Right ventricle myocardium superior (tissue), 1 donor: ENCODE data around the gene C16orf87. TPM values are rescaled to one million over a fixed set of nuclear protein-coding genes. Genes with fewer than 3 reads are reported as not detected.

Source experiments
- ATAC-seq: fragments of 200-7000 bp; cut with Tn5 transposase; one replicate; pipeline ENCODE4 v1.9.1; 2020; ENCODE audit warnings: mild to moderate bottlenecking; ENCODE audit not compliant: poor library complexity
- DNase-seq: peaks from one replicate; pipeline ENCODE4 v3.0.0-alpha.2; 2020
- intact Hi-C: fragments of 100-400 bp; cut with DNase I; formaldehyde crosslinking; loops from one replicate; pipeline ENCODE4 v1.11.2; 2022
- total RNA-seq: library from RNA; stranded (reverse); fragmentation: NEBNext Ultra II Directional; extraction: Animal tissue kit (Norgen Biotek cat#: 25700); gene quantifications from one replicate; pipeline ENCODE4 v1.2.1, GENCODE V29; 2021
- donor health status: DM: no; HTN: yes; CAD: no; lungs with severe emphysema.

C16orf87 gene
- total RNA-seq, 1 donor from 2014 or later = 12.9 TPM

DNA sequence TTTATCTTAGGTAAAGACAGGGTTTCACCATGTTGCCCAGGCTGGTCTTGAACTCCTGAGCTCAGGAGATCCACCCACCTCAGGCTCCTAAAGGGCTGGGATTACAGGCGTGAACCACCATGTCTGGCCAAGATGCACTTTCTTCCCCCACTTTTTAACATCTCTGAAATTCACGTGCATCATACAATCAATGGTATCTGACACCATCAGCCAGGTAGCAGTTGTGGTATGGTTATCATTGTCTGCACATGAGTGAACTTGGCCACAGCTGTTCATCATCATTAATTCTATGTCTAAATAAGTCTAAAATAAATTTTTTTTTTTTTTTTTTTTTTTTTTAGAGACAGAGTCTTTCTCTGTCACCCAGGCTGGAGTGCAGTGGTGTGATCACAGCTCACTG lies 48.7 kb downstream of the C16orf87 start:
- no peak for DNase-seq
- intact Hi-C loops = no loop called here
- no peak for ATAC-seq

GRCh38 chr16:46777804-46778203 lies 53.2 kb downstream of the C16orf87 start:
- intact Hi-C loops = no loop called here
- no peak for ATAC-seq
- no peak for DNase-seq

DNA sequence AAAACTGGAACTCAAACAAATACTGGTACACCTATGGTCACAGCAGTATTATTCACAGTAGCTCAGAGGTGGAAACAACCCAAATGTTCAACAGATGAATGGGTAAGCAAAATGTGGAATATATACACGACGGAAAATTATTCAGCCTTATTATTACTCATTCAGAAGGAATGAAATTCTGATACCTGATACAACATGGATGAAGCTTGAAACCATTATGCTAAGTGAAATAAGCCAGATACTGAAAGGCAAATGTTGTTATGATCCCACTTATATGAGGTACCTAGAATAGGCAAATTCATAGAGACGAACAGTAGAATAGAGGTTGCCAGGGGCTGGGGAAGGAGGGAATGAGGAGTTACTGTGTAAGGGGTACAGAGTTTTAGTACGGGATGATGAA lies 55.8 kb downstream of the C16orf87 start:
- ATAC-seq (no peak), DNase-seq (no peak)
- intact Hi-C loops = no loop called here

DNA sequence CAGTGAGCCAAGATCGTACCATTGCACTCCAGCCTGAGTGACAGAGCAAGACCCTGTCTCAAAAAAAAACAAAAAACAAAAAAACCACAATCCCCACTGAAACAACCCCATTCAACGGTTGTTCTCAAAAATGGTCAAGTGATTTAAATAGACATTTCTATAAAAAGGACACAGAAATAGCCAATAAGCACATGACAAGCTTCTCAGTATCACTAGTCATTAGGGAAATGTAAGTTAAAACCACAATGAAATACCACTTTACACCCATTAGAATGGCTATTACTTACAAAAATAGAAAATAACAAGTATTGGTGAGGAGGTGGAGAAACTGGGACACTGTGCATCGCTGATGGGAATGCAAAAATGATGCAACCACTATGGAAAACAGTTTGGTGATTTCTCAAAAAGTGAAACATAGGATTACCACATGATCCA lies 56.2 kb downstream of the C16orf87 start:
- intact Hi-C loops = no loop called here
- DNase-seq (no peak), ATAC-seq (no peak)

GRCh38 chr16:46772463-46772862 lies 58.5 kb downstream of the C16orf87 start:
- no peak for DNase-seq
- intact Hi-C loops = no loop called here

GRCh38 chr16:46768809-46769208 lies 62.2 kb downstream of the C16orf87 start:
- intact Hi-C loops = no loop called here
- ATAC-seq (no peak), DNase-seq (no peak)

More at GRCh38 chr16:46772463-46772862, 58.5 kb downstream of the C16orf87 start:
- peak; percentile 39 for ATAC-seq

DNA sequence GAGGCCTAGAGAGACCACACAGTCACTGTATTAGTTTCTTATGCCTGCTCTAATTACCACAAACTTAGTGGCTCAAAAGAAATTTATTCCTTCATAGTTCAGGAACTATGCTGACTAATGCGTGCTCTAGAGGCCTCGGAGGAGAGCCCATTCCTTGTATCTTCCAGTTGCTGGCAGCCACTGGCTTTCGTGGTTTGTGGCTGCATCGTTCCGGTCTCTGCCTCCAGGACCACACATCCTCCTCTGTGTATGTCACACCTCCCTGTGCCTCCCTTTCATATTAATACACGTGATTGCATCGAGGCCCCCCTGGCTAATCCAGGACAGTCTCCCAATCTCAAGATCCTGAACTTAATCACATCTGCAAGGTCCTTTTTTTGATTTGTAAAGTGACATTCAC lies 65.9 kb downstream of the C16orf87 start:
- ATAC-seq (no peak), DNase-seq (no peak)
- intact Hi-C loops = no loop called here

GRCh38 chr16:46763147-46763546 lies 67.8 kb downstream of the C16orf87 start:
- intact Hi-C loops = no loop called here
- ATAC-seq = peak; percentile 85

GRCh38 chr16:46762583-46762982 lies 68.4 kb downstream of the C16orf87 start:
- intact Hi-C loops = no loop called here
- DNase-seq (no peak), ATAC-seq (no peak)

More at GRCh38 chr16:46763147-46763546, 67.8 kb downstream of the C16orf87 start:
- DNase-seq = peak; percentile 89

DNA sequence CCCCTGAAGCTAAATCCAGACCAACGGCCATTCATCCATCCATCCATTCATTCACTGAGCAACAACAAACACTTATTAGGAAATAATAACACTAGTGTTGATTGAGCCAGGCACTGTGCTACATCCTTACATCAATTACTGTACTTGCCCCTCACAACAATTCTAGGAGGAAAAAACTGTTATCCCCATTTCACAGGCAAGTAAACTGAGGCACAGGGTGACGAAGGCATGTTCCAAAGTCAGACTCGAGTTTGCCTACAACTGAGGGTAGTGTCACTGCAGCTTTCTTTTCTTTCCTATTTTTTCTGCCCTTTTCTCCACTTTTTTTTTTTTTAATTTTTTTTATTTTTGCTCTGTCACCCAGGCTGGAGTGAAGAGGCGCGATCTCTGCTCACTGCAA lies 71.7 kb downstream of the C16orf87 start:
- intact Hi-C loops = no loop called here
- no peak for ATAC-seq

GRCh38 chr16:46757339-46758050 lies 73.5 kb downstream of the C16orf87 start:
- peak; percentile 76 for ATAC-seq
- peak; percentile 85 for DNase-seq
- intact Hi-C loops = no loop called here

More for the DNA sequence above, 71.7 kb downstream of the C16orf87 start:
- DNase-seq = no peak

GRCh38 chr16:46756772-46757171 lies 74.2 kb downstream of the C16orf87 start:
- ATAC-seq = peak; percentile 34
- intact Hi-C loops = no loop called here
- peak; percentile 49 for DNase-seq

- intact Hi-C loops = no loop called here
- DNase-seq = peak; percentile 15
- no peak for ATAC-seq
Observed at GRCh38 chr16:46753015-46753414, 78.0 kb downstream of the C16orf87 start.

GRCh38 chr16:46751381-46751780 lies 79.6 kb downstream of the C16orf87 start:
- no peak for DNase-seq
- intact Hi-C loops = no loop called here
- no peak for ATAC-seq

DNA sequence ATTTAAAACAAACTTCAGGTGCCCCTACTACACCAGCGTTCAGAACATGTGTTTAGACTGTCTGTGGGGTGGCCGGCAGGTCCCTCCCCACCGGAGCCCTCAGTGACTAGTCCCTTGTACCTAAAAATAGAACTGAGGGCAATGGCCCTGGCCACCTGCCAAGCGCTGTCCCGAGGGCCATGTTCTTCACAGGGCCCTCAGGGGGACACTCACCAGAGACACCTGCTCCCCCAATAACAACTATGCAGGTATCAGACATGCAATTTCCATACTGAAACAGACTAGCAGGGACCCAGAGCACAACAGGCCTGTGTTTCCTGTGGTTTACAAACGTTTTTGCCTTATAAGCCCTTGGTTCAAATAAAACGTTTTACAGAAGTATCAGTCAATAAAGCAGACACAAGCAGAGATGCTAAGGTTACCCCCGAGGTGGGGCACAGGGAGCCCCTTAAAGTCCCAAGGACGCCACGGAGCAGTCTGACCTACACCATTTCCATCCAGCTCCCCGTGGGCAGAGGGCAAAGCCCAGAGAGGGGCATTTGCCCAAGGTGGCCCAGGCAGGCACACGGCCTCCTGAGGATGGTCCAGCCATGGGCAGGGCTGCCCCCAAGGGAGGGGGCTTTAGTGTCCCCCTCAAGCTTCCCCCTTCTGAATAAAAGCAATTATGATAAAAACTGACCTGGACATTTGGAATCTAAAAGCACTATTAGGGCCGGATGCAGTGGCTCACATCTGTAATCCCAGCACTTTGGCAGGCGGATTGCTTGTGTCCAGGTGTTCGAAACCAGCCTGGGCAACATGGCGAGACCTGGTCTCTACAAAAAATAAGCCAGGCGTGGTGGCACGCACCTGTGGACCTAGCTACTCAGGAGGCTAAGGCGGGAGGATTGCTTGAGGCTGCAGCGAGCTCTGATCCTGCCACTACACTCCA lies 81.9 kb downstream of the C16orf87 start:
- ATAC-seq (peak; percentile 49), DNase-seq (peak; percentile 88)
- intact Hi-C loops = no loop called here

DNA sequence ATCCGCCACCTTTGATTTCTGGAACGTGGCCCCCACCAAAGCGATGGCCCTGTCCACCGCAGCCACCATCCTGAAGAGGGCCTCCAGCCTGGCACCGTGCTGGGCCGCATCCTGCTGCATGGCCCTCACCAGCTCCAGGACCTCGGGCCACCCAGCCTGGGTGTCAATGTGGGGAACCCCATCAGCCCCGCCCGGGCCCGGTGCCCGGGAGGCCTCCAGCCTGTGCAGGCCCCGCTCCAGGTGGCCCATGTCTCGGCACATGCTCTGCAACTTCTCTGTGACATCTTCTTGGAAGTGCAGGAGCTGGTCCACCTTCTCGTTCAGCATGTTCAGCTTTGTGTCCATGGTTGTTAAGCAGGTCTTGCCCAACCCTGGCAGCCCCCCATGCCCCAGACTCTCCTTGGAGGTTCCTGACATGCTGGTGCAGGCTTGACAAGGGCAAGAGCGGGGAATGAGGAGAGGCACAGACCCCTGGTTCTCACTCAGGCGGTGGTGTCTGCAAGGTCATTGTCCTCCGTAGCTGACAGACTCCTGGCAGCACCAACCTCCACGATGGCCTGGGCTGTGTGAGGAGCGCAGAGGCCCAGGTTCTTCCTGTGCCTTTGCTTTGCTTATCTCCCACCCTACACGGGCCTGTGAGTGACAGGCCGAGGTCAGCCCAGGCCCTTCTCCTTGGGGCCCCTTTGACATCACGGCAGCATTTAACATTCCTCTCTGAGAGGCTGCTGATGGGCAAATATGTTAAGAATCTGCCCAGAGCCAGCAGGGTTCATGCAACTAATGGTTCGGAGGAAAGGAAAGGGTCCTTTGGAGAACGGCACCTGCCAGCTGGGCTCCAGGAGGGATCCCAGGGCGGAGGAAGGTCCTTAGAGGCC lies 83.0 kb downstream of the C16orf87 start, which contains the start of gene MYLK3:
TSS of gene MYLK3 (minus strand) at position 568 of the 875 bp plus-strand sequence. CDS start at position 417, 151 bp downstream.
- peak; percentile 81 for DNase-seq
- peak; percentile 76 for ATAC-seq
- intact Hi-C loops = no loop called here

- DNase-seq (peak; percentile 74), ATAC-seq (peak; percentile 46)
- intact Hi-C loops = no loop called here
Observed at GRCh38 chr16:46746821-46747776, 83.9 kb downstream of the C16orf87 start.
